Embryonic facial prominence (tissue), 1 donor: Measurements from ENCODE around the gene ADGRE1.

ENCODE experiments used
- DNase-seq: peaks from one replicate; pipeline ENCODE4 v3.0.0-alpha.2; 2016; ENCODE audit errors: extremely low spot score

The ADGRE1 gene

GRCh38 chr19:6956573-6956972, 69.2 kb downstream of the ADGRE1 start:
- no peak for DNase-seq

- DNase-seq = no peak
Measured at GRCh38 chr19:6958791-6959190, 71.4 kb downstream of the ADGRE1 start.

GRCh38 chr19:6963244-6963852, 76.0 kb downstream of the ADGRE1 start:
- no peak for DNase-seq

- no peak for DNase-seq
Measured at GRCh38 chr19:6963937-6964336, 76.6 kb downstream of the ADGRE1 start.

GRCh38 chr19:6967967-6968366, 80.6 kb downstream of the ADGRE1 start:
- DNase-seq = no peak

- DNase-seq = no peak
Measured at GRCh38 chr19:6969490-6969889, 82.1 kb downstream of the ADGRE1 start.

GRCh38 chr19:6970021-6970420, 82.6 kb downstream of the ADGRE1 start:
- no peak for DNase-seq

GRCh38 chr19:6970443-6970842, 83.1 kb downstream of the ADGRE1 start:
- no peak for DNase-seq

- DNase-seq = no peak
Measured at GRCh38 chr19:6971366-6971765, 84.0 kb downstream of the ADGRE1 start.

- DNase-seq = no peak
Measured at GRCh38 chr19:6976197-6976596, 88.8 kb downstream of the ADGRE1 start.

GRCh38 chr19:6979399-6979798, 92.0 kb downstream of the ADGRE1 start:
- DNase-seq = no peak

GRCh38 chr19:6983448-6983847, 96.1 kb downstream of the ADGRE1 start:
- no peak for DNase-seq

GRCh38 chr19:6987850-6988249, 100.5 kb downstream of the ADGRE1 start:
- no peak for DNase-seq

- DNase-seq = no peak
Measured at GRCh38 chr19:6988257-6988656, 100.9 kb downstream of the ADGRE1 start.
